Measurements from ENCODE around the gene NR2F1-AS1.

Gene NR2F1-AS1

DNA sequence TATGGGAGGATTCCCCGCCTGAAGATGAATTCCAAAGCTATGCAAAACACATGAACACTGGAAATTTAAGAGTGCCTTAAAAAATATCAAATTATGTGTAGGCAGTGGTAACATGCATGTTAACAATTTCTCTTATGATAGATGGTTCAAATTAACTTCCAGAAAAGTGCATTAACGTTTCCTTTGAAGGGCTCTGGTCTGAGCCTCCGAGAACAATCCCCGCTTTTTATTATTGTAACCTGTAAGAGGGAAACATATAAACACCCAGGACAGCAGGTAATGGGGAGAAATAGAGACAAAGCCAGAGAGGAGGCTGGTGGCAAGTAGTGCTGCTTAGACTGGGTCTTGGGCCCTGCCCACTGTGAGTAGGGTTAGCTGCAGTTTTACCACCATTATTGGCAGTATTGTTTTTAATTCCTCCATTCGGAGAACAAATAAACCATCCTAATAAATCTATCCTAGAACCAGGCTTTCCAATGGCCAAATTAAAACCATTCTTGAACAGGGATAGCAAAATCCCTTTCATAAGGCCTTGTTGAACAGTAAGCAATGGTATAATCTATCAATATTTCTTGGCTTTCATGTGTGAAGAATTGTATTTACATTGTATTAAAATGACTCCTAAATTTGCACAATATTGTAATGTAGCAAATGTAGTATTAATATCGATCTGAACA is 8.3 kb upstream of the NR2F1-AS1 start:
- no peak for DNase-seq
- H3K27me3 ChIP-seq (replicated peaks; ENCODE audit: insufficient read depth, low read length), result 0 out of 2 replicates have a peak, but pooled peaks cover 6% of the 10 kb centered on the region
- H3K36me3 ChIP-seq (replicated peaks; ENCODE audit: insufficient read depth, low read length), result no peaks in the 10 kb centered on the region
- H3F3A ChIP-seq (ENCODE audit: insufficient read depth, low read length), result no peaks in the 10 kb centered on the region
- no peaks in the 10 kb centered on the region for H3K4me1 ChIP-seq (ENCODE audit: low read length)
- no peak overlapping the region for H3K4me3 ChIP-seq (ENCODE audit: low read length)
- H3K9me2 ChIP-seq (replicated peaks; ENCODE audit: insufficient read depth, low read length), result no peaks in the 10 kb centered on the region
- no peaks in the 10 kb centered on the region for H3K79me2 ChIP-seq (ENCODE audit: low read length)
- no peak overlapping the region for H3K4me2 ChIP-seq (ENCODE audit: low read depth, low read length)
- no peaks in the 10 kb centered on the region for H3K9me3 ChIP-seq (replicated peaks; ENCODE audit: insufficient read depth, low read length)
- no peaks in the 10 kb centered on the region for H4K20me1 ChIP-seq (ENCODE audit: insufficient read depth, low read length)
- no peak overlapping the region for H2AFZ ChIP-seq (ENCODE audit: low read length)
- H3K27ac ChIP-seq (ENCODE audit: low read length), result no peak overlapping the region
- no peak for TF ChIP-seq EZH2 (optimal IDR thresholded peaks at IDR 0.05; ENCODE audit: low read depth, low read length)
- TF ChIP-seq, protein P1, sequence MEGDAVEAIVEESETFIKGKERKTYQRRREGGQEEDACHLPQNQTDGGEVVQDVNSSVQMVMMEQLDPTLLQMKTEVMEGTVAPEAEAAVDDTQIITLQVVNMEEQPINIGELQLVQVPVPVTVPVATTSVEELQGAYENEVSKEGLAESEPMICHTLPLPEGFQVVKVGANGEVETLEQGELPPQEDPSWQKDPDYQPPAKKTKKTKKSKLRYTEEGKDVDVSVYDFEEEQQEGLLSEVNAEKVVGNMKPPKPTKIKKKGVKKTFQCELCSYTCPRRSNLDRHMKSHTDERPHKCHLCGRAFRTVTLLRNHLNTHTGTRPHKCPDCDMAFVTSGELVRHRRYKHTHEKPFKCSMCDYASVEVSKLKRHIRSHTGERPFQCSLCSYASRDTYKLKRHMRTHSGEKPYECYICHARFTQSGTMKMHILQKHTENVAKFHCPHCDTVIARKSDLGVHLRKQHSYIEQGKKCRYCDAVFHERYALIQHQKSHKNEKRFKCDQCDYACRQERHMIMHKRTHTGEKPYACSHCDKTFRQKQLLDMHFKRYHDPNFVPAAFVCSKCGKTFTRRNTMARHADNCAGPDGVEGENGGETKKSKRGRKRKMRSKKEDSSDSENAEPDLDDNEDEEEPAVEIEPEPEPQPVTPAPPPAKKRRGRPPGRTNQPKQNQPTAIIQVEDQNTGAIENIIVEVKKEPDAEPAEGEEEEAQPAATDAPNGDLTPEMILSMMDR (IDR thresholded peaks at IDR 0.05; ENCODE audit: low read length), result no peak
- no peak overlapping the region for H3K9ac ChIP-seq (ENCODE audit: low read length)

DNA sequence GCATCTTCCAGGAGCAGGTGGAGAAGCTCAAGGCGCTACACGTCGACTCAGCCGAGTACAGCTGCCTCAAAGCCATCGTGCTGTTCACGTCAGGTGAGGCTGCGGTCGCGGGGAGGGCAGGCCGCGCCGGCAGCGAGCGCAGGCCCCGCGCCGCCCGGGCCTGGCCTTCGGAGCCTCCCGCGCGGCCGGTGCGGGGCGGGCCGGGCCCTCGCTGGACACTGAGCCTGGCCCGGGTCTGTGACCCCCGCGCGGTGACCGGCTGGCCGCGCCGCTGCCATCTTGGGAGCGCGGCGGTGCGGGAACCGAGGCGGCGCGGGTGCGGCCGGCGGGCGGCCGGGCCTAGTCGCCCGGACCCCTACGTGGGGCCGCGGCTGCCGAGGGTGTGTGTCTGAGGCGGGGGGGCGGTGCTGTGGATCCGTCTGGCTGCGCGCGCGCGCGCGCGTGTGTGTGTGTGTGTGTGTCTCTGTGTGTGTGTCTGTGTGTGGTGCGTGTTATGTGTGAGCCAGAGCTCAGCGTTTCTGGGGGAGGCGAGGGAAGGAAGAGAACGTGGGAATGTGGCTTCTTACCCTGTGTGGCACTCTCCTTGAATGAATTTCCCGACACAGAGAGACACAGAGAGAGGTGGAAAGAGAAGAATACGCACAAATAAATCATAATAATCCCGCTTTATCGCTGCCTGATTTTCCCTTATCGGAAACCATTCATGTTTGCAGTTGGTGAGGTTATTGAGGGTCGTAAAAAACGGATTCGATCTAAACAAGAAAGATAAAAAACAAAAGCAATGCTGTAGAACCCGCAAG is 7.5 kb upstream of the NR2F1-AS1 start:
- no peaks in the 10 kb centered on the region for H4K20me1 ChIP-seq (ENCODE audit: insufficient read depth, low read length)
- H3K27me3 ChIP-seq (replicated peaks; ENCODE audit: insufficient read depth, low read length), result peaks cover 8% of the 10 kb centered on the region

DNA sequence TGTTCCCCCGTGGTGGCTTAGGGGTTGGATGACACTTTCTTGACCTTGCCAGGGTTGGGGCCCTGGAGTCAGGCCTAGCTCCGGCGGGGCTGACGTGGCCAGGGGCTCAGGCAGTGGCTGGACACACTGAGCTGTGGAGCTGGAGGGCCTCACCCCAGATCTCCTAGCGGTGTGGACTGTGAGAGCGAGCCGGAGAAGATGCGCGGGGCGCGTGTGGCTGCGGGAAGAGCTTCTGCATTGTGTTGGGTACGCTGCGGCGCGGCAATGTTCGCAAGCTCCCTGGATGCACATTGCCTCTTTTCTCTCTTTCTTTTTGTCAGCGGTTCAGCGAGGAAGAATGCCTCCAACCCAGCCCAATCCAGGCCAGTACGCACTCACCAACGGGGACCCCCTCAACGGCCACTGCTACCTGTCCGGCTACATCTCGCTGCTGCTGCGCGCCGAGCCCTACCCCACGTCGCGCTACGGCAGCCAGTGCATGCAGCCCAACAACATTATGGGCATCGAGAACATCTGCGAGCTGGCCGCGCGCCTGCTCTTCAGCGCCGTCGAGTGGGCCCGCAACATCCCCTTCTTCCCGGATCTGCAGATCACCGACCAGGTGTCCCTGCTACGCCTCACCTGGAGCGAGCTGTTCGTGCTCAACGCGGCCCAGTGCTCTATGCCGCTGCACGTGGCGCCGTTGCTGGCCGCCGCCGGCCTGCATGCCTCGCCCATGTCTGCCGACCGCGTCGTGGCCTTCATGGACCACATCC is 6.8 kb upstream of the NR2F1-AS1 start:
- no peaks in the 10 kb centered on the region for H3K9me3 ChIP-seq (replicated peaks; ENCODE audit: insufficient read depth, low read length)
- H4K20me1 ChIP-seq (ENCODE audit: insufficient read depth, low read length), result no peaks in the 10 kb centered on the region
- H3K79me2 ChIP-seq (ENCODE audit: low read length), result no peaks in the 10 kb centered on the region
- H3K4me3 ChIP-seq (ENCODE audit: low read length), result no peak overlapping the region
- H3K27me3 ChIP-seq (replicated peaks; ENCODE audit: insufficient read depth, low read length), result peaks cover 16% of the 10 kb centered on the region
- H3K9me2 ChIP-seq (replicated peaks; ENCODE audit: insufficient read depth, low read length), result no peaks in the 10 kb centered on the region
- H3K4me1 ChIP-seq (ENCODE audit: low read length), result no peaks in the 10 kb centered on the region; the same call in 1 of the 2 replicates
- no peak overlapping the region for H3K9ac ChIP-seq (ENCODE audit: low read length)
- H3K36me3 ChIP-seq (replicated peaks; ENCODE audit: insufficient read depth, low read length), result no peaks in the 10 kb centered on the region
- no peak overlapping the region for H2AFZ ChIP-seq (ENCODE audit: low read length)
- TF ChIP-seq, protein P1 (IDR thresholded peaks at IDR 0.05; ENCODE audit: low read length), result no peak
- TF ChIP-seq EZH2phosphoT487 (IDR thresholded peaks at IDR 0.05; ENCODE audit: low read length), result no peak
- no peak for DNase-seq
- H3K4me2 ChIP-seq (ENCODE audit: low read depth, low read length), result no peak overlapping the region
- no peak overlapping the region for H3K27ac ChIP-seq (ENCODE audit: low read length)
- no peaks in the 10 kb centered on the region for H3F3A ChIP-seq (ENCODE audit: insufficient read depth, low read length)

More for the DNA sequence above, 7.5 kb upstream of the NR2F1-AS1 start:
- no peaks in the 10 kb centered on the region for H3F3A ChIP-seq (ENCODE audit: insufficient read depth, low read length)
- DNase-seq, result no peak
- no peaks in the 10 kb centered on the region for H3K36me3 ChIP-seq (replicated peaks; ENCODE audit: insufficient read depth, low read length)
- no peak overlapping the region for H3K4me2 ChIP-seq (ENCODE audit: low read depth, low read length)
- H3K9ac ChIP-seq (ENCODE audit: low read length), result no peak overlapping the region
- TF ChIP-seq EZH2phosphoT487 (IDR thresholded peaks at IDR 0.05; ENCODE audit: low read length) (no peak), EZH2 (optimal IDR thresholded peaks at IDR 0.05; ENCODE audit: low read depth, low read length) (no peak)
- TF ChIP-seq, protein P1 (IDR thresholded peaks at IDR 0.05; ENCODE audit: low read length), result no peak
- no peaks in the 10 kb centered on the region for H3K4me1 ChIP-seq (ENCODE audit: low read length)
- no peaks in the 10 kb centered on the region for H3K9me2 ChIP-seq (replicated peaks; ENCODE audit: insufficient read depth, low read length)
- no peak overlapping the region for H3K4me3 ChIP-seq (ENCODE audit: low read length)
- H3K27ac ChIP-seq (ENCODE audit: low read length), result no peak overlapping the region
- H3K79me2 ChIP-seq (ENCODE audit: low read length), result no peaks in the 10 kb centered on the region
- H2AFZ ChIP-seq (ENCODE audit: low read length), result no peak overlapping the region
- no peaks in the 10 kb centered on the region for H3K9me3 ChIP-seq (replicated peaks; ENCODE audit: insufficient read depth, low read length)

All from MM.1S (cell line).